IMR-90 (cell line): ENCODE measurements around the gene GDI2. TPM values are rescaled to one million over a fixed set of nuclear protein-coding genes. Genes with fewer than 3 reads are reported as not detected.

Source experiments
- ATAC-seq: fragments of 200-7000 bp; cut with Tn5 transposase; 2 replicates; pipeline ENCODE4 v1.9.1; 2020; ENCODE audit warnings: low read depth, mild to moderate bottlenecking, moderate library complexity
- BruUV-seq: library from RNA; stranded (reverse); fragments of 400-500 nt; replicated peaks from 2 replicates; lab custom pipeline; 2021; lab: Mats Ljungman, UMichigan
- CTCF ChIA-PET: fragments of 300-600 bp; formaldehyde crosslinking; extraction: SDS; loops from one replicate; lab custom pipeline; 2021; ENCODE audit warnings: antibody characterized with exemption; lab: Yijun Ruan, JAX
- POLR2A ChIA-PET: fragments of 300-600 bp; sonication (Branson Sonifier 250); formaldehyde crosslinking; loops from one replicate; lab custom pipeline; 2022; ENCODE audit warnings: antibody characterized with exemption; ENCODE audit not compliant: unreplicated experiment; lab: Charles Lee
- DNase-seq: peaks from one replicate; pipeline ENCODE4 v3.0.0; 2013
- H2AFZ ChIP-seq: replicated peaks from 2 replicates; pipeline ENCODE3; 2013; ENCODE audit warnings: low read length, mild to moderate bottlenecking; ENCODE audit not compliant: poor library complexity
- H2AK5ac ChIP-seq: 2 replicates; pipeline ENCODE4 v1.6.1; 2013; ENCODE audit warnings: low read depth, low read length, inconsistent platforms
- H2AK9ac ChIP-seq: replicated peaks from 2 replicates; pipeline ENCODE3; 2013; ENCODE audit warnings: mild to moderate bottlenecking, low read depth, low read length, moderate library complexity; ENCODE audit not compliant: poor library complexity
- H2BK120ac ChIP-seq: 2 replicates; pipeline ENCODE4 v1.6.1; 2013; ENCODE audit warnings: low read depth, low read length, inconsistent platforms
- H2BK15ac ChIP-seq: 3 replicates; pipeline ENCODE4 v1.6.1; 2013; ENCODE audit warnings: low read depth, low read length, inconsistent platforms
- H2BK20ac ChIP-seq: 2 replicates; pipeline ENCODE4 v1.6.1; 2013; ENCODE audit warnings: low read depth, mild to moderate bottlenecking, inconsistent platforms, low read length, moderate library complexity
- H2BK5ac ChIP-seq: 2 replicates; pipeline ENCODE4 v1.6.1; 2013; ENCODE audit warnings: mild to moderate bottlenecking, low read depth, low read length, inconsistent platforms; ENCODE audit not compliant: poor library complexity, severe bottlenecking
- H3K14ac ChIP-seq: replicated peaks from 2 replicates; pipeline ENCODE4 v1.6.1; 2013; ENCODE audit warnings: low read depth, low read length, inconsistent platforms
- H3K18ac ChIP-seq: 2 replicates; pipeline ENCODE4 v1.6.1; 2013; ENCODE audit warnings: low read depth, low read length, control low read depth
- H3K23ac ChIP-seq: 2 replicates; pipeline ENCODE4 v1.6.1; 2013; ENCODE audit warnings: low read depth, low read length, inconsistent platforms
- H3K27ac ChIP-seq: 2 replicates; pipeline ENCODE4 v1.5.1; 2013; ENCODE audit warnings: mild to moderate bottlenecking, control low read depth, low read length; ENCODE audit not compliant: insufficient read depth
- H3K27me3 ChIP-seq: 2 replicates; pipeline ENCODE4 v1.6.1; 2013; ENCODE audit warnings: low read length; ENCODE audit not compliant: control insufficient read depth, insufficient read depth
- H3K36me3 ChIP-seq: 2 replicates; pipeline ENCODE4 v1.6.1; 2013; ENCODE audit warnings: low read length, mixed read lengths; ENCODE audit not compliant: control insufficient read depth, insufficient read depth
- H3K4ac ChIP-seq: 2 replicates; pipeline ENCODE4 v1.6.1; 2013; ENCODE audit warnings: low read depth, low read length, inconsistent platforms
- H3K4me1 ChIP-seq: 2 replicates; pipeline ENCODE4 v1.6.1; 2013; ENCODE audit warnings: low read length, mixed read lengths; ENCODE audit not compliant: control insufficient read depth, insufficient read depth
- H3K4me2 ChIP-seq: 2 replicates; pipeline ENCODE4 v1.6.1; 2013; ENCODE audit warnings: low read depth, mild to moderate bottlenecking, control low read depth, low read length, moderate library complexity
- H3K4me3 ChIP-seq: 2 replicates; pipeline ENCODE4 v1.5.1; 2013; ENCODE audit warnings: low read depth, mild to moderate bottlenecking, control low read depth, low read length, moderate library complexity; ENCODE audit not compliant: insufficient read depth
- H3K56ac ChIP-seq: 2 replicates; pipeline ENCODE4 v1.6.1; 2013; ENCODE audit warnings: low read length, inconsistent platforms; ENCODE audit not compliant: insufficient read depth; ENCODE audit errors: extremely low read depth
- H3K79me1 ChIP-seq, 2 experiments: 2 replicates each; pipeline ENCODE4 v1.6.1; 2013; ENCODE audit warnings: low read length in 2 of 2, inconsistent platforms in 1 of 2, low read depth in 1 of 2
- H3K9ac ChIP-seq: 2 replicates; pipeline ENCODE4 v1.6.1; 2013; ENCODE audit warnings: low read depth, low read length, control low read depth
- H3K9me1 ChIP-seq: 2 replicates; pipeline ENCODE4 v1.6.1; 2013; ENCODE audit warnings: low read length, inconsistent platforms; ENCODE audit not compliant: insufficient read depth
- H3K9me3 ChIP-seq: 2 replicates; pipeline ENCODE4 v1.6.1; 2013; ENCODE audit warnings: low read length; ENCODE audit not compliant: control insufficient read depth, insufficient read depth
- H4K20me1 ChIP-seq: 2 replicates; pipeline ENCODE4 v1.6.1; 2013; ENCODE audit warnings: low read length, inconsistent platforms; ENCODE audit not compliant: insufficient read depth
- H4K5ac ChIP-seq: 2 replicates; pipeline ENCODE4 v1.6.1; 2013; ENCODE audit warnings: mild to moderate bottlenecking, low read depth, low read length, control low read depth
- H4K8ac ChIP-seq, 2 experiments: 2 replicates each; pipeline ENCODE4 v1.6.1; 2013; ENCODE audit warnings: low read depth in 2 of 2, low read length in 2 of 2, control low read depth in 1 of 2, inconsistent platforms in 1 of 2
- H4K91ac ChIP-seq: 2 replicates; pipeline ENCODE4 v1.6.1; 2013; ENCODE audit warnings: low read depth, low read length, inconsistent platforms; ENCODE audit not compliant: insufficient read depth
- RFX5 ChIP-seq: IDR thresholded peaks from 2 replicates; pipeline ENCODE4 v1.8.0; 2012; ENCODE audit warnings: low read depth, mild to moderate bottlenecking, low read length, moderate library complexity
- WGBS, 2 experiments: methylation state at CpG; one replicate each; pipeline versions ENCODE4 v1.1.5 to v1.1.7; 2013; ENCODE audit warnings: missing lambda C conversion rate in 2 of 2; ENCODE audit not compliant: insufficient read length in 1 of 2; ENCODE audit errors: extremely low coverage in 2 of 2; 5-methylcytosine and 5-hydroxymethylcytosine counted together
- dilution Hi-C: fragments of 300-500 bp; cut with HindIII; formaldehyde crosslinking; loops from one replicate; pipeline ENCODE4 v1.14.3; 2018; ENCODE audit warnings: low sequenced_read_pairs; ENCODE audit not compliant: unreplicated experiment
- in situ Hi-C: fragments of 300-500 bp; cut with MboI; formaldehyde crosslinking; loops from 3 replicates; pipeline ENCODE4 v1.14.3; 2019; ENCODE audit warnings: low sequenced_read_pairs, inconsistent platforms, mixed read lengths
- intact Hi-C: fragments of 100-400 bp; cut with micrococcal nuclease; formaldehyde crosslinking; loops from 2 replicates; pipeline ENCODE4 v1.10.0; 2022
- polyA plus RNA-seq, 3 experiments: library from polyadenylated mRNA; depleted of rRNA; stranded (reverse); fragments of >200 nt; gene quantifications; 2 replicates each; pipeline ENCODE4 v1.2.3, GENCODE V29; 2012; ENCODE audit warnings: low replicate concordance in 1 of 3
- total RNA-seq: library from RNA; depleted of rRNA; stranded (reverse); fragments of >200 nt; gene quantifications from 2 replicates; pipeline ENCODE4 v1.2.3, GENCODE V29; 2012

GDI2 gene
- total and polyA plus RNA-seq, 2 of the 4 experiments (the other 2 are of a cell fraction): 171 to 396 TPM

GRCh38 chr10:5744849-5745248 lies 68.4 kb downstream of the GDI2 start:
- no peak overlapping the region for H3K4me2 ChIP-seq
- H3K14ac ChIP-seq: no peak overlapping the region
- H3K4me3 ChIP-seq: no peak overlapping the region
- H2AK5ac ChIP-seq: no peak overlapping the region
- H3K27me3 ChIP-seq: no peaks in the 10 kb centered on the region
- dilution Hi-C loops: no loop called here
- H3K27ac ChIP-seq: no peak overlapping the region
- intact Hi-C loops: no loop called here
- H3K56ac ChIP-seq: no peak overlapping the region
- no peak overlapping the region for H2BK20ac ChIP-seq
- no TSS peak for BruUV-seq
- H2BK120ac ChIP-seq: no peak overlapping the region
- H4K8ac ChIP-seq: no peak overlapping the region
- no peak overlapping the region for H2BK15ac ChIP-seq
- peaks cover 14% of the 10 kb centered on the region for H3K9me1 ChIP-seq
- no peak overlapping the region for H4K5ac ChIP-seq
- DNase-seq (no peak), ATAC-seq (no peak)
- no peak overlapping the region for H2AFZ ChIP-seq
- H3K79me1 ChIP-seq: peaks cover 15 to 29% of the 10 kb centered on the region in 2 experiments; a peak in 3 of 4 replicates
- in situ Hi-C loops: no loop called here
- TF ChIP-seq RFX5: no peak
- H3K9ac ChIP-seq: no peak overlapping the region
- no peak overlapping the region for H3K23ac ChIP-seq
- H4K20me1 ChIP-seq: no peaks in the 10 kb centered on the region; the same call in 1 of the 2 replicates
- H4K91ac ChIP-seq: no peak overlapping the region
- H3K9me3 ChIP-seq: no peaks in the 10 kb centered on the region
- H3K4ac ChIP-seq: no peak overlapping the region
- ChIA-PET POLR2A (no interaction called here), CTCF (no interaction called here)
- H2BK5ac ChIP-seq: no peak overlapping the region
- no peak overlapping the region for H3K18ac ChIP-seq
- no peaks in the 10 kb centered on the region for H3K4me1 ChIP-seq
- H3K36me3 ChIP-seq: peaks cover 44% of the 10 kb centered on the region
- H2AK9ac ChIP-seq: no peak overlapping the region
- WGBS, 2 experiments: 100% methylated on average over 3 of the region's 5 CpGs; no CpG with 5 or more reads in 1 of the 2 experiments
